OCI-LY1 (cell line): Measurements from ENCODE around the gene HMCN2.

ENCODE experiments used
- H2AFZ ChIP-seq: fragments of 200-600 bp; sonication (generic), shearing (Covaris generic); 2 replicates; pipeline ENCODE4 v1.6.0; 2014; ENCODE audit warnings: antibody characterized with exemption, mild to moderate bottlenecking, low read length
- H3F3A ChIP-seq: fragments of 200-600 bp; sonication (generic), shearing (Covaris generic); 2 replicates; pipeline ENCODE4 v1.6.0; 2014; ENCODE audit warnings: mild to moderate bottlenecking, antibody characterized with exemption, low read length, moderate library complexity; ENCODE audit not compliant: insufficient read depth
- H3K27ac ChIP-seq: fragments of 200-600 bp; sonication (generic); 2 replicates; pipeline ENCODE4 v1.5.1; 2014; ENCODE audit warnings: low read length, mixed run types, mild to moderate bottlenecking, low read depth; ENCODE audit not compliant: poor library complexity, severe bottlenecking
- H3K27me3 ChIP-seq: fragments of 200-600 bp; sonication (generic); 2 replicates; pipeline ENCODE4 v1.6.0; 2014; ENCODE audit warnings: antibody characterized with exemption, mild to moderate bottlenecking, low read length, moderate library complexity; ENCODE audit not compliant: insufficient read depth
- H3K36me3 ChIP-seq: fragments of 200-600 bp; sonication (generic); 2 replicates; pipeline ENCODE4 v1.6.1; 2014; ENCODE audit warnings: mild to moderate bottlenecking, antibody characterized with exemption, low read length, moderate library complexity, mixed read lengths; ENCODE audit not compliant: insufficient read depth
- H3K4me1 ChIP-seq: fragments of 200-600 bp; sonication (generic); 2 replicates; pipeline ENCODE4 v1.5.1; 2014; ENCODE audit warnings: mild to moderate bottlenecking, low read length, moderate library complexity; ENCODE audit not compliant: insufficient read depth, severe bottlenecking
- H3K4me2 ChIP-seq: fragments of 200-600 bp; sonication (generic), shearing (Covaris generic); 2 replicates; pipeline ENCODE4 v1.6.1; 2014; ENCODE audit warnings: low read length
- H3K4me3 ChIP-seq: fragments of 200-600 bp; sonication (generic); 2 replicates; pipeline ENCODE4 v1.5.1; 2014; ENCODE audit warnings: low read length, low read depth, mild to moderate bottlenecking, mixed read lengths; ENCODE audit not compliant: poor library complexity, severe bottlenecking
- H3K79me2 ChIP-seq: fragments of 200-600 bp; shearing (Covaris generic); 2 replicates; pipeline ENCODE4 v1.6.1; 2016; ENCODE audit warnings: mixed run types, low read length, mixed read lengths; ENCODE audit not compliant: insufficient read depth
- H3K9ac ChIP-seq: fragments of 200-600 bp; sonication (generic), shearing (Covaris generic); 2 replicates; pipeline ENCODE4 v1.6.1; 2014; ENCODE audit warnings: mild to moderate bottlenecking, low read length, mixed read lengths
- H3K9me2 ChIP-seq: fragments of 200-600 bp; sonication (generic), shearing (Covaris generic); 2 replicates; pipeline ENCODE4 v1.6.1; 2014; ENCODE audit warnings: low read depth, mild to moderate bottlenecking, low read length, mixed read lengths
- H3K9me3 ChIP-seq: fragments of 200-600 bp; shearing (Covaris generic); 2 replicates; pipeline ENCODE4 v1.6.1; 2014; ENCODE audit warnings: low read length, mixed read lengths
- H4K20me1 ChIP-seq: fragments of 200-600 bp; sonication (generic), shearing (Covaris generic); 2 replicates; pipeline ENCODE4 v1.6.0; 2016; ENCODE audit warnings: mild to moderate bottlenecking, low read length; ENCODE audit not compliant: insufficient read depth
- CTCF ChIP-seq: fragments of 200-600 bp; sonication (generic), shearing (Covaris generic); IDR thresholded peaks from 2 replicates; pipeline ENCODE4 v1.5.1; 2017; ENCODE audit warnings: mild to moderate bottlenecking, antibody characterized with exemption, low read length, moderate library complexity, mixed read lengths
- EZH2 ChIP-seq: fragments of 200-600 bp; sonication (generic), shearing (Covaris generic); IDR thresholded peaks from 2 replicates; pipeline ENCODE4 v1.8.0; 2017; ENCODE audit warnings: borderline replicate concordance, mixed run types, mild to moderate bottlenecking, antibody characterized with exemption, low read length, moderate library complexity, mixed read lengths

Gene HMCN2

DNA sequence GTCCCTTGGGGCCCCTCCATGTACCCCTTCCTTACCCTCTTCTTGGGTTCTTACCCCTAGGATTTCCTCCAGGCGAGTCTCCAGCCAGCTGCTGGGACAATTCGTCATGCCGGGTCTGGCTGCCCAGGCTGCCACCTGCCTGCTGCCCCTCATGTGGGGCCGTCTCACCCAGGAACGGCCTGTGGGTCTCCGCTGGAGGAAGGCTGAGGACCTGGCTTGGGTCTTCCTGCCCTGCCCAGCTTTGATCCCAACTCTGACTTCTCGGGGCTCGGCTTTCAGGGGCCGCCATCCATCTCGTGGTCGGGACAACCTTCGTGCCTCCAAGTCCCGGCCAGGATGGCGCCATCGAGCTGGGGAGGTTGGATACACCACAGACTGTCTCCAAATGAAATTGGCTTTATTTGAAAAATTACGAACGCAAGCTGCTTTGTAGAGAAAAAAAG lies 38.1 kb downstream of the HMCN2 start:
- no peaks in the 10 kb centered on the region for H3K27me3 ChIP-seq

DNA sequence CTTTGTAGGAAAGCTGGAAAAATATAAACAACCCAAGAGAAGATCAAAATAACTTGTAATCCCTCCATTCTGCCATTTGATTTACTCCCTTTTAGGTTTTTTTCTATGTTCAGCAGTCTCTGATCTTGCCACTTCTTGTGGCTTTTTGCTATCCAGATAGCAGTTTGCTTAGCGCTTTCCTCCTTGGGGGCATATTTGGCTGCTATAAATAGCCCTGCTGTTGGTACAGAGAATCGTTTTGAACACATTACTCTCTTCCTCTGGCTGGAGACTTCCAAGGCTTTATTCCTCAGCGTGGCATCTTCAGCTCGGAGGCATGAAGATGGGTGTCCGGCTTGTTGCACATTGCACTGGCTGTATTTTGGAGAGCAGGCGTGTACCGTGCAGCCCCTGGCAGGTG lies 38.6 kb downstream of the HMCN2 start:
- Histone ChIP-seq H3K4me2 (no peak overlapping the region), H3K9me2 (no peaks in the 10 kb centered on the region), H3K36me3 (no peaks in the 10 kb centered on the region), H3K9me3 (no peaks in the 10 kb centered on the region), H4K20me1 (no peaks in the 10 kb centered on the region), H3K27me3 (no peaks in the 10 kb centered on the region), H3F3A (no peaks in the 10 kb centered on the region), H3K4me1 (no peaks in the 10 kb centered on the region), H2AFZ (no peak overlapping the region), H3K4me3 (no peak overlapping the region), H3K79me2 (no peaks in the 10 kb centered on the region), H3K9ac (no peak overlapping the region), H3K27ac (no peak overlapping the region)
- TF ChIP-seq EZH2, result no peak
- no peak for TF ChIP-seq CTCF

More for the DNA sequence above, 38.1 kb downstream of the HMCN2 start:
- no peaks in the 10 kb centered on the region for H3K36me3 ChIP-seq
- no peak overlapping the region for H2AFZ ChIP-seq
- H3F3A ChIP-seq, result no peaks in the 10 kb centered on the region
- no peak overlapping the region for H3K4me2 ChIP-seq
- no peak overlapping the region for H3K4me3 ChIP-seq
- no peak for TF ChIP-seq CTCF
- no peak for TF ChIP-seq EZH2
- H3K27ac ChIP-seq, result no peak overlapping the region
- H3K9me2 ChIP-seq, result no peaks in the 10 kb centered on the region
- no peak overlapping the region for H3K9ac ChIP-seq
- no peaks in the 10 kb centered on the region for H4K20me1 ChIP-seq
- H3K4me1 ChIP-seq, result no peaks in the 10 kb centered on the region
- H3K9me3 ChIP-seq, result no peaks in the 10 kb centered on the region
- H3K79me2 ChIP-seq, result no peaks in the 10 kb centered on the region

GRCh38 chr9:130304643-130305042 lies 39.1 kb downstream of the HMCN2 start:
- H3K9ac ChIP-seq, result no peak overlapping the region
- H3K9me2 ChIP-seq, result no peaks in the 10 kb centered on the region
- no peaks in the 10 kb centered on the region for H3K36me3 ChIP-seq
- H3K27me3 ChIP-seq, result no peaks in the 10 kb centered on the region
- H3K4me2 ChIP-seq, result no peak overlapping the region
- TF ChIP-seq CTCF, result no peak
- no peak for TF ChIP-seq EZH2
- no peak overlapping the region for H3K27ac ChIP-seq
- no peaks in the 10 kb centered on the region for H3K9me3 ChIP-seq
- H3K4me1 ChIP-seq, result no peaks in the 10 kb centered on the region
- H3K4me3 ChIP-seq, result no peak overlapping the region
- no peaks in the 10 kb centered on the region for H3K79me2 ChIP-seq
- no peak overlapping the region for H2AFZ ChIP-seq
- no peaks in the 10 kb centered on the region for H4K20me1 ChIP-seq
- no peaks in the 10 kb centered on the region for H3F3A ChIP-seq
